Skeletal muscle tissue (tissue), 4 donors: Measurements from ENCODE around the gene HMCN2. TPM values are rescaled to one million over a fixed set of nuclear protein-coding genes. Genes with fewer than 3 reads are reported as not detected.

Source experiments
- H3K27ac ChIP-seq: one replicate; pipeline ENCODE4 v1.7.0; 2013; ENCODE audit warnings: mild to moderate bottlenecking, low read depth, low read length, inconsistent platforms
- H3K27me3 ChIP-seq, 3 donors: one replicate each; pipeline ENCODE4 v1.7.0; 2013; ENCODE audit warnings: low read length in 3 of 3; ENCODE audit not compliant: control insufficient read depth in 3 of 3, insufficient read depth in 3 of 3
- H3K36me3 ChIP-seq, 3 donors: one replicate each; pipeline ENCODE4 v1.7.0; 2013; ENCODE audit warnings: low read length in 3 of 3; ENCODE audit not compliant: control insufficient read depth in 3 of 3, insufficient read depth in 3 of 3
- H3K4me1 ChIP-seq, 3 donors: one replicate each; pipeline ENCODE4 v1.7.0; 2013; ENCODE audit warnings: low read length in 3 of 3, mild to moderate bottlenecking in 3 of 3; ENCODE audit not compliant: control insufficient read depth in 3 of 3, insufficient read depth in 3 of 3
- H3K4me3 ChIP-seq, 3 donors: one replicate each; pipeline ENCODE4 v1.7.0; 2013; ENCODE audit warnings: low read length in 3 of 3
- H3K9ac ChIP-seq, 3 donors: one replicate each; pipeline ENCODE4 v1.7.0; 2013; ENCODE audit warnings: low read length in 3 of 3, mild to moderate bottlenecking in 3 of 3, moderate library complexity in 2 of 3, low read depth in 1 of 3
- H3K9me3 ChIP-seq, 3 donors: one replicate each; pipeline ENCODE4 v1.7.0; 2013; ENCODE audit warnings: low read length in 3 of 3; ENCODE audit not compliant: control insufficient read depth in 3 of 3
- total RNA-seq: library from RNA; depleted of rRNA; stranded (reverse); fragments of >200 nt; gene quantifications from one replicate; pipeline ENCODE4 v1.2.3, GENCODE V29; 2014
- donor health status: Osteomylitis.

The HMCN2 gene
- total RNA-seq, 1 donor from 2014 or later, result 12.5 TPM

- Histone ChIP-seq H3K9ac (no peak overlapping the region), H3K4me3 (no peak overlapping the region), H3K36me3 (peaks cover 0 to 9% (median 0%) of the 10 kb centered on the region in 3 donors), H3K4me1 (no peaks in the 10 kb centered on the region), H3K27ac (no peak overlapping the region), H3K27me3 (peaks cover 0 to 7% (median 0%) of the 10 kb centered on the region in 3 donors), H3K9me3 (no peaks in the 10 kb centered on the region)
Measured at GRCh38 chr9:130409246-130409645, 143.7 kb downstream of the HMCN2 start.

GRCh38 chr9:130410443-130410842 is 144.9 kb downstream of the HMCN2 start:
- Histone ChIP-seq H3K27ac (no peak overlapping the region), H3K9ac (peak overlapping the region in 1 of 3 donors; percentile 25), H3K27me3 (peaks cover 0 to 4% (median 0%) of the 10 kb centered on the region in 3 donors), H3K4me1 (no peaks in the 10 kb centered on the region), H3K4me3 (no peak overlapping the region), H3K9me3 (no peaks in the 10 kb centered on the region), H3K36me3 (peaks cover 0 to 5% (median 0%) of the 10 kb centered on the region in 3 donors)

- H3K9me3 ChIP-seq, result no peaks in the 10 kb centered on the region
- H3K36me3 ChIP-seq, result peaks cover 0 to 5% (median 0%) of the 10 kb centered on the region in 3 donors
- H3K4me3 ChIP-seq, result no peak overlapping the region
- peaks cover 0 to 4% (median 1%) of the 10 kb centered on the region in 3 donors for H3K27me3 ChIP-seq
- H3K4me1 ChIP-seq, result no peaks in the 10 kb centered on the region
- H3K9ac ChIP-seq, result no peak overlapping the region
- H3K27ac ChIP-seq, result no peak overlapping the region
Measured at GRCh38 chr9:130411566-130411915, 146.0 kb downstream of the HMCN2 start.

GRCh38 chr9:130414081-130414731 is 148.6 kb downstream of the HMCN2 start:
- H3K27ac ChIP-seq, result no peak overlapping the region
- H3K27me3 ChIP-seq, result peaks cover 0 to 8% (median 2%) of the 10 kb centered on the region in 3 donors
- no peaks in the 10 kb centered on the region for H3K4me1 ChIP-seq
- H3K9ac ChIP-seq, result no peak overlapping the region
- H3K4me3 ChIP-seq, result no peak overlapping the region
- H3K36me3 ChIP-seq, result peaks cover 0 to 5% (median 0%) of the 10 kb centered on the region in 3 donors
- no peaks in the 10 kb centered on the region for H3K9me3 ChIP-seq

GRCh38 chr9:130414910-130415746 is 149.6 kb downstream of the HMCN2 start:
- Histone ChIP-seq H3K4me1 (no peaks in the 10 kb centered on the region), H3K27ac (no peak overlapping the region), H3K27me3 (peaks cover 0 to 5% (median 2%) of the 10 kb centered on the region in 3 donors), H3K36me3 (peaks cover 0 to 5% (median 0%) of the 10 kb centered on the region in 3 donors), H3K4me3 (no peak overlapping the region), H3K9ac (no peak overlapping the region), H3K9me3 (no peaks in the 10 kb centered on the region)

- Histone ChIP-seq H3K27me3 (peaks cover 11 to 16% (median 15%) of the 10 kb centered on the region in 3 donors), H3K36me3 (peaks cover 0 to 5% (median 0%) of the 10 kb centered on the region in 3 donors), H3K4me3 (no peak overlapping the region), H3K4me1 (no peaks in the 10 kb centered on the region), H3K27ac (no peak overlapping the region), H3K9ac (no peak overlapping the region), H3K9me3 (no peaks in the 10 kb centered on the region)
Measured at GRCh38 chr9:130417602-130418001, 152.0 kb downstream of the HMCN2 start.

GRCh38 chr9:130418776-130419175 is 153.2 kb downstream of the HMCN2 start:
- Histone ChIP-seq H3K4me1 (no peaks in the 10 kb centered on the region), H3K9ac (no peak overlapping the region), H3K36me3 (no peaks in the 10 kb centered on the region), H3K27me3 (peaks cover 20 to 26% (median 25%) of the 10 kb centered on the region in 3 donors), H3K27ac (no peak overlapping the region), H3K4me3 (no peak overlapping the region), H3K9me3 (no peaks in the 10 kb centered on the region)

- Histone ChIP-seq H3K27me3 (peaks cover 20 to 26% (median 25%) of the 10 kb centered on the region in 3 donors), H3K36me3 (no peaks in the 10 kb centered on the region), H3K4me1 (no peaks in the 10 kb centered on the region), H3K9me3 (no peaks in the 10 kb centered on the region), H3K9ac (no peak overlapping the region), H3K4me3 (no peak overlapping the region), H3K27ac (no peak overlapping the region)
Measured at GRCh38 chr9:130419521-130420035, 154.0 kb downstream of the HMCN2 start.

- Histone ChIP-seq H3K36me3 (peaks cover 0 to 3% (median 2%) of the 10 kb centered on the region in 3 donors), H3K27ac (no peak overlapping the region), H3K4me3 (no peak overlapping the region), H3K27me3 (peaks cover 21 to 26% (median 25%) of the 10 kb centered on the region in 3 donors), H3K9me3 (no peaks in the 10 kb centered on the region), H3K4me1 (peaks cover 0 to 5% (median under 1%) of the 10 kb centered on the region in 3 donors), H3K9ac (no peak overlapping the region)
Measured at GRCh38 chr9:130421154-130421801, 155.7 kb downstream of the HMCN2 start.
